Skin epidermis (tissue), 12 donors: ENCODE results near the gene CCNG1.

Experiments used
- H3K27ac ChIP-seq, 21 experiments: fragments of 200-600 bp; sonication (generic) in 11 of 21; one replicate each; pipeline ENCODE4 v1.5.0; 2020; ENCODE audit warnings: mild to moderate bottlenecking in 3 of 21, inconsistent platforms in 2 of 21, moderate library complexity in 2 of 21
- H3K4me3 ChIP-seq, 7 experiments: fragments of 200-600 bp; sonication (generic) in 2 of 7; one replicate each; pipeline ENCODE4 v1.5.0; 2020; ENCODE audit warnings: inconsistent platforms in 2 of 7, mild to moderate bottlenecking in 2 of 7, moderate library complexity in 1 of 7

Gene CCNG1

DNA sequence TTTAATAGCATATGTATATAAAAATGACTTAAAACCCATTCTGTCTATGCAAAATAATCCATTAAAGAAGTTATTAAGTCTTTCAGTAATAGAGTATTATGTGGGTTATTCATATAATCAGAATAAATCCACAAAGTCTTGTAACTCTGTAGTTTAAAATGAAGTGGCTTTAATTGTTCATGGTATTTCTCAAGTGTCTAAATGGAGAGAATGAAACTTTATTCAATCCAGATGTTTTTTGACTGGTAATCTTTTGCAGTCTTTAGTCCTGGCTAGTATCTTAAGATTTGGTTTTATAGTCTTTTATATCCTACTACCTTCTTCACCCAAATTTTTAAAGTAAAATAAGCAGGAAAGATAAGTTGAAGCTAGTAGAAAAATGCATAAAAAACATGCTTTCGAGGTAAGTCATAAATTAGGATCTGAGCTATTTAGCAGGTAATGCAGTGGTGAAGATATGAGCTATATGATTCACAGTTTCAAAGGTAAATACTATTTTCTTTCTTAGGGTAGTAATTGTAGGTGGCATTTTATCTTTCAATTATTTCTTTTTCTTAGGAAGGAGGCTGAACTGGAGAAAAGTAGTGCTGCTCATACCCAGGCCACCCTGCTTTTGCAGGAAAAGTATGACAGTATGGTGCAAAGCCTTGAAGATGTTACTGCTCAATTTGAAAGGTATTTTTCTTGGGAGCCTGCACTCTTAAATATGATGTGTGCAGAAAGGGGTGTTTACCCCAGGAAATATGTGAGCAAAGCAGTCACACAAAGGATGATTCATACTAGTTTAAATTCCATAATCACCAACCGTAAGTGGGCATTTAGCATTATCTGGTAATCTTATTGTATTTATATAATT is 41.0 kb downstream of the CCNG1 start:
- H3K4me3 ChIP-seq = no peak overlapping the region
- H3K27ac ChIP-seq = no peak overlapping the region

GRCh38 chr5:163478982-163479271 is 41.5 kb downstream of the CCNG1 start:
- H3K4me3 ChIP-seq = no peak overlapping the region

GRCh38 chr5:163489055-163489744 is 51.8 kb downstream of the CCNG1 start:
- Histone ChIP-seq H3K4me3 (no peak overlapping the region), H3K27ac (no peak overlapping the region)

More at GRCh38 chr5:163478982-163479271, 41.5 kb downstream of the CCNG1 start:
- no peak overlapping the region for H3K27ac ChIP-seq

DNA sequence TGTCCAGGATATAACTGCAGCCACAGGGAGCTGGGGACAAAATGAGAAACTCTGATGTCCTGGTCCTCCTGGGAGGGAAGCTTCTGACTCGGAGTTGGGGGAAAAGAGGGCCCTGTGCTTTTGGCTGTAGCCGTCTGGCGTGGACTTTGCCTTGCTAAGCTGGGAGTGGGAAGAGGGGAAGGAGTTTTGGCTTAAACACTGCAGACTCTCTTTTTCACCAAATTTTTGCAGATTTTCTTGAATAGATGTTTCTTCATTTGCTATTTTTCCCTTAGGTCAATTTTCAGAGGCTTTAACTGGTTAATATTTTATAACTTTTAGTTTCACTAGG is 52.3 kb downstream of the CCNG1 start:
- H3K27ac ChIP-seq = no peak overlapping the region
- H3K4me3 ChIP-seq = no peak overlapping the region
